Stimulated activated CD4-positive, alpha-beta T cell treated with anti-CD3 and anti-CD28 coated beads, Interleukin-2, amount 100 ng/mL, for 4 hours (primary cell): ENCODE measurements around the gene CLASP1.
"Not testable (repeated sequence)": the region's sequence is repeated elsewhere in the genome, so short reads cannot be mapped to it uniquely, and the experiment has no call there.

ENCODE experiments used
- DNase-seq: peaks from one replicate; pipeline ENCODE4 v3.0.0-alpha.2; 2020; ENCODE audit warnings: low read depth

The CLASP1 gene

DNA sequence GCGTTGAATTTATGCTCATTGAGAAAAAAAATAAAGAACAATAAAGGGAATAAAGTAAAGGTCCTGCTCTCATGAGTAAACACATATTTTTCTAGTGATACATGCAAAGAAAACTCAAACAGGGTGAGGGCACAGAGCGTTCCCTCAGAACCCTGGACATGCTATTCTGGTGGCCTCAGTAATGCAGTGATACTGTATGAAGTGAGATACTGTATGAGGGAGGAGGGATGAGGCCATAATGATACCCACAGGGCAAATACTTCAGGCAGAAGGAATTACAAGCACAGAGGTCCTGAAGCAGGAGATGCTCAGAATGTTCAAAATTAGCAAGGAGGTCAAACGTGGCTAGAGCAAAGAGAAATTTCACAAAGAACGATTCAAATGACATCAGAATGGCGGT lies 147.0 kb downstream of the CLASP1 start:
- DNase-seq = no peak

DNA sequence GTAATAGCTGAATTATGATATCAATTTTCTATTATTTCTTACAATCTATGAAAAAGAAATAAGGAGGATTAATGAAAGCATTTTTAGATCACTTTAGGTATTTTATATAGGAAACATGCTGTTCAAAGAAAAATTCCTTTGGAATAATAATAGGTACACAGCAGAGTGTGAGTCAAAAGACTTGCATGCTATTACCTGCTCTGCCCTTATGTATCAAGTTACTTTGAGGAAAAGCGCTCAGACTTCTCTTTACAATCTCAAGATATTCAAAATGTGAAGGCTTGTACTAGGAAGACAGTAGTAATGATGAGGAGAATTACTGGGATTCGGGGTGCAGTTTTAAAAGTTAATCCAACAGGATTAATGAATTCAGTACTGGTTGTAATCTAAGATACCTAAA lies 147.7 kb downstream of the CLASP1 start:
- no peak for DNase-seq

DNA sequence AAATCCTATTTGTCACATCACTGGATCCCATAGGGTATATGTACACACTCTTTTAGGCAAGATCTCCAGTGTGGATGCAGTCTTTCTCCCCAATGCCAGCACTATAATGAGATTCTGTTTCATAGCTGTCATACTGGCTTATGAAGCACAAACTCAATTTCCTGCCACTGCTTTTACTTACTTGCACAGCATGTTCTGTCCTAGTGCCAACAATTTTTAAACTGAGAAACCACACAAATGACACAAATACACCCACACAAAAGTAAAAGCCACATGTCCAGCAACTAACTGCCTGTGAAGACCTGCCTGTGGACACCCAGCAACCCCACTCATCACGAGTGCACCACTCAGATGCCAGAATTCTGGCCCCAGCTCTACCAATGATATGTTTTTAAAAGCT lies 148.2 kb downstream of the CLASP1 start:
- no peak for DNase-seq

DNA sequence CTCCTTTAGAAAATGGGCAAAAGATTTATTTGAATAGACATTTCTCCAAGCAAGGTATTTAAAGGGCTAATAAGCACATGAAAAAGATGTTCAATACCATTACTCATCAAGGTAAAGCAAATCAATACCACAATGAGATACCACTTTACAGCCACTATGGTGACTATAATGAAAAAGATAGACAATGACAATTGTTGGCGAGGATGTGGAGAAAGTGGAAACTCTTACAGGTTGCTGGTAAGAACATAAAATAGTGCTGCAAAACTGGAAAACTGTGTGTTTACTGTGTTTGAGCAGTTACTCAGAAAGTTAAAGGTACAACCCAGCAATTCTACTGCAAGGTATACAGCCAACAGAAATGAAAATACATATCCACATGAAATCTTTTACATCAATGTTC lies 150.5 kb downstream of the CLASP1 start:
- no peak for DNase-seq

GRCh38 chr2:121492409-121492808 lies 156.9 kb downstream of the CLASP1 start:
- DNase-seq = no peak

DNA sequence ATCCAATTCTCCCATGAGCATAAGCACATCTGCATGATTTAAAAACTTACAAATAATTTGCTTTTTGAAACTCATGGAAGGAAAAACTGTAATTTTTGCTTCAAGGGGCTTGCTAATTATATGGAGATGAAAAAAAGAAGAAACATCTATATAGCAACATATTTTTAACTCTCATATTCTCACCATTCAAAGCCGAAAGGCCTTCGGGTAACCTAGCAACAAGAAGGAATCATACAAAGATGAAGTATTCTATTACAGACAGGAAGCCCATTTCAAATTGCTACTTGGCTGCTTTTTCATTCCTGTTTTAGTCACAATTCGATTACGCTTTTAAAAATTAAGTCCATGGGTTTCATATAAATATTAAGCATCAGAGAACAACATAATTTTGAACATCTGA lies 157.7 kb downstream of the CLASP1 start:
- DNase-seq = no peak

- no peak for DNase-seq
Measured at GRCh38 chr2:121490584-121491133, 158.6 kb downstream of the CLASP1 start.

DNA sequence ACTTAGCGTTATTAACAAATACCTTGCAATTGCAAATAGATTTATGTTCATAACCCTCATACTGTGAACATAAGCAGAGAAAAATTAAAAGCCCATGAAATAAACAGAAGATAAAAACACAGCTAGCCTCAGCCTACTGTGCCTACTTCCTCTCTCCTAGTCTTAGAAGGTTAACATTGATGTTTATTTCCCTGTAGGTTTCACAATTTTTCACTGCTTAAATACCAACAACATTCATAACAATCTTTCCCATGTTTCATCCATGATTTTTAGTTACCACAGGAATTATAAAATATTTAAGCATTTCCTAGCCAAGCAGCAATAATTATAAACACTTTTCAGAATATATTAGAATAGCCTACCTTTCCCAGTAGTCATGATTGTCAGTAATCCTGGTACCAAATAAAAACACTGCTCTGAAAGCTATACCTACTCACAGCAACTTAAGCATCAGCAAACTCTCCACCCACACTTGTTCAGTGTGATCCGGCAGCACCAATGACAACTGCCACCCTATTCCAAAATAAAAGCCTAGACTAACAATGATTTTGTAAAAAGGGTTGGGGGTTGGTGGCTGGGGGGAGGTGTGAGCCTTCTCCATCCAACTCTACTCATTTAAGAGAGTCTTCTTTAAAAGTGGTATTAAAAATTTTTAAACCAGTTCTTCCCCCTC lies 159.2 kb downstream of the CLASP1 start:
- no peak for DNase-seq

GRCh38 chr2:121489284-121489683 lies 160.0 kb downstream of the CLASP1 start:
- no peak for DNase-seq

GRCh38 chr2:121486191-121486790 lies 163.0 kb downstream of the CLASP1 start:
- DNase-seq = no peak

- no peak for DNase-seq
Measured at GRCh38 chr2:121485039-121485438, 164.2 kb downstream of the CLASP1 start.

- no peak for DNase-seq
Measured at GRCh38 chr2:121483846-121484245, 165.4 kb downstream of the CLASP1 start.

DNA sequence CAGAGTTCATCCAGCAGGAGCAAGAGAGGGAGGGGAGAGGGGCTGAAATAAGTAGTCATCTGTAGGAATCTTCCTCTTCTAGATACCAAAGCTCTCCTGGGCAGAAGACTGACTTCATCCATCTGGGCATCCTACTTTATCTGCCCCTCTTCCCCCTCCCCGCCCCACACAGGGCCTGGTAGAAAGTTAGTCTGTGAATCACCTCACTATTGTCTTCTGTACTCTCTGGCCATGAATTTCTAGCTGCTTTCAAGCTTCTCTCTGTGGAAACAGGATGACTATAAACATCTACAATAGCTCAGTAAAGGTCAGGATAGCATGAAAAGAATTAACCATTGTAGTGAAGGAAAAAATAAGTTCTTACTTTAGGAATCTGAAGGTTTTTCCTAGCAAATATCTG lies 166.2 kb downstream of the CLASP1 start:
- no peak for DNase-seq

GRCh38 chr2:121480826-121481225 lies 168.4 kb downstream of the CLASP1 start:
- no peak for DNase-seq

DNA sequence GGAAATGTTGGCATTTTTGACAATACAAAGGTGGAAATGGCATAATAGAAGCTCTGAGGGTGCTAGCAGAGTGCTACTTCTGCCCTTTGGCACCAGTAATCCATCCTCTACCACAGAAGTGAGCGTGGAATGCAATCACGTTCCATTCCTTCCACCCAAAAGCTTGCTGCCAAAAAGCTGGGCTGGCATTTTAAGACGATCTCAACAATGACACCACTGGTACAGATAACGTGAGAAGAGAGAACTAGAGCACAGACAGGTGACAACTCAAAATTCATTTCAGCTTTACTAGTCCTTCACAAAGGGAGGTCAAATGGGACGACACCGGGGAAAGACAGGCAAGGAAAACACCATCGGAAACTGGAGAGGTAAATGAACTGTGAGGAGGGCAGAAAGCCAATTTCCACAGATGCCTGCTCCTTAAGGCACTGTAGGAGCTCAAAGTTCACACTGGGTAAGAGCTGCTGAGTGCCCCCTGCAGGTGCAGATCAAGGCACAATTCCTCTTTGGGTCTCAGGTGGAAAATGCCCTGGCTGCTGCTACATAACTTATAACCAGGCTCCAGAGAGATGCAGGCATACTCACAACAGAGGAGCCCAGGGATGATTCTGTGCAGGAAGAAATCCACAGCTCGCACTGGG lies 169.3 kb downstream of the CLASP1 start:
- no peak for DNase-seq

DNA sequence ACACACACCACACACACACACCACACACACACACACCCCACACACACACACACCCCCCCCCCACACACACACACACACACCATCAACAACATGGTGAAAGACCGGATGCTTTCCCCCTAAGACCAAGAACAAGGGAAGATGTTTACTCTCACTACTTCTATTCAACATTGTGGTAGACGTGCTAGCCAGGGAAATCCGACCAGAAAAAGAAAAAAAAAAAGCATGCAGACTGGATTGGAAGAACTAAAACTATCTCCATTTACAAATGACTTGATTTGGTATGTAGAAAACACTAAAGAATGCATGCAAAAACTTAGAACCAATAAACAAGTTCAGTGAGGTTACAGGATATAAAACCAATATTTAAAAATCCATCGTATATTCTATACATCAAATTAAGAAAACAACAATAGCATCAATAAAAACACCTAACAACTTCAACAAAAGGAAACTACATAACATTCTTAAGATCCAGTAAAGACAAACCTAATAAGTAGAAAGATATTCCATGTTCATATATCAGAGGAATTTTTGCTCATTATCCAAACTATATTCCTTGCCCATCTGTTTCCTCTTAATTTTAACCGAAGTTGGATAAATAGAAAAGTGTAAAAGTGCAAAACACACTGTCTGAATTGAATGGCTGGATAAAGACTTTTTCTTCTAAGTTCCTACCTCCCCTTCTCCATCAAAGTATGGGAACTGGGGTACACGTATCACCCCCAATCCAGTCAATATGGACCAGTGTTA lies 170.1 kb downstream of the CLASP1 start:
- no peak for DNase-seq

- DNase-seq = not testable (repeated sequence)
Measured at GRCh38 chr2:121478358-121478995, 170.8 kb downstream of the CLASP1 start.

- no peak for DNase-seq
Measured at GRCh38 chr2:121476684-121477083, 172.6 kb downstream of the CLASP1 start.

GRCh38 chr2:121475811-121476571 lies 173.3 kb downstream of the CLASP1 start:
- DNase-seq = no peak

- DNase-seq = no peak
Measured at GRCh38 chr2:121473512-121473911, 175.8 kb downstream of the CLASP1 start.

- no peak for DNase-seq
Measured at GRCh38 chr2:121472470-121472993, 176.7 kb downstream of the CLASP1 start.
